T1000 (cell line): Measurements from ENCODE around the gene DPM3.
"Not testable (repeated sequence)": the region's sequence is repeated elsewhere in the genome, so short reads cannot be mapped to it uniquely, and the experiment has no call there.

ENCODE experiments used
- DNase-seq: peaks from one replicate; lab custom pipeline; 2025; ENCODE audit warnings: mixed read lengths; lab: John Stamatoyannopoulos, UW

Gene DPM3

GRCh38 chr1:155139895-155140629, at the start of gene DPM3:
Gene DPM3, minus strand, starts transcription at chr1:155140531. Its CDS starts 291 bp downstream, at chr1:155140240.
- peak; percentile 51 for DNase-seq

- DNase-seq = not testable (repeated sequence)
Measured at GRCh38 chr1:155189926-155190325, 49.6 kb upstream of the DPM3 start.

GRCh38 chr1:155188268-155188667, 47.9 kb upstream of the DPM3 start:
- no peak for DNase-seq

- DNase-seq = no peak
Measured at GRCh38 chr1:155187456-155187891, 47.1 kb upstream of the DPM3 start.

- DNase-seq = no peak
Measured at GRCh38 chr1:155186794-155187455, 46.6 kb upstream of the DPM3 start.

- no peak for DNase-seq
Measured at GRCh38 chr1:155186067-155186793, 45.9 kb upstream of the DPM3 start.

GRCh38 chr1:155185783-155186066, 45.4 kb upstream of the DPM3 start:
- no peak for DNase-seq

GRCh38 chr1:155184835-155185782, 44.8 kb upstream of the DPM3 start:
- DNase-seq = no peak

GRCh38 chr1:155184351-155184811, 44.0 kb upstream of the DPM3 start:
- DNase-seq = no peak

GRCh38 chr1:155183775-155184221, 43.5 kb upstream of the DPM3 start:
- DNase-seq = no peak

GRCh38 chr1:155182052-155182550, 41.8 kb upstream of the DPM3 start:
- DNase-seq = no peak

GRCh38 chr1:155181371-155182051, 41.2 kb upstream of the DPM3 start:
- no peak for DNase-seq

GRCh38 chr1:155179112-155180031, 39.0 kb upstream of the DPM3 start:
- no peak for DNase-seq

GRCh38 chr1:155178441-155179111, 38.2 kb upstream of the DPM3 start:
- no peak for DNase-seq

GRCh38 chr1:155177918-155178281, 37.6 kb upstream of the DPM3 start:
- DNase-seq = no peak

- no peak for DNase-seq
Measured at GRCh38 chr1:155177192-155177917, 37.0 kb upstream of the DPM3 start.

- peak; percentile 64 for DNase-seq
Measured at GRCh38 chr1:155176544-155177071, 36.3 kb upstream of the DPM3 start.

- no peak for DNase-seq
Measured at GRCh38 chr1:155175927-155176371, 35.6 kb upstream of the DPM3 start.
